A673 (cell line): ENCODE results near the gene PRKCB. TPM values are rescaled to one million over a fixed set of nuclear protein-coding genes. Genes with fewer than 3 reads are reported as not detected.

Experiments used
- BruUV-seq: library from RNA; stranded (reverse); fragments of 400-500 nt; replicated peaks from 2 replicates; lab custom pipeline; 2021; lab: Mats Ljungman, UMichigan
- CTCF ChIA-PET: fragments of 300-600 bp; sonication (Branson Sonifier 250); formaldehyde crosslinking; loops from one replicate; lab custom pipeline; 2022; ENCODE audit warnings: antibody characterized with exemption; lab: Charles Lee
- POLR2A ChIA-PET: fragments of 300-600 bp; sonication (Branson Sonifier 250); formaldehyde crosslinking; loops from one replicate; lab custom pipeline; 2022; ENCODE audit warnings: antibody characterized with exemption; ENCODE audit not compliant: low non-redundant PET; lab: Charles Lee
- DNase-seq: peaks from one replicate; pipeline ENCODE4 v3.0.0-alpha.2; 2015; ENCODE audit warnings: low spot score
- H3K27ac ChIP-seq: fragments of 200-600 bp; sonication (generic); 2 replicates; pipeline ENCODE4 v1.5.1; 2016; ENCODE audit warnings: mixed run types, low read depth, mild to moderate bottlenecking, mixed read lengths, antibody characterized with exemption, low read length; ENCODE audit not compliant: poor library complexity, severe bottlenecking
- H3K27me3 ChIP-seq: fragments of 200-600 bp; sonication (generic); replicated peaks from 2 replicates; pipeline ENCODE4 v1.6.1; 2017; ENCODE audit warnings: mixed run types, low read depth, mild to moderate bottlenecking, mixed read lengths, antibody characterized with exemption, low read length; ENCODE audit not compliant: insufficient read depth, poor library complexity
- H3K36me3 ChIP-seq: fragments of 200-600 bp; sonication (generic); 2 replicates; pipeline ENCODE4 v1.6.1; 2016; ENCODE audit warnings: mixed run types, mild to moderate bottlenecking, mixed read lengths, antibody characterized with exemption, low read length; ENCODE audit not compliant: insufficient read depth, poor library complexity, severe bottlenecking
- H3K4me1 ChIP-seq: fragments of 200-600 bp; sonication (generic); 2 replicates; pipeline ENCODE4 v1.6.1; 2017; ENCODE audit warnings: mixed run types, mild to moderate bottlenecking, mixed read lengths, antibody characterized with exemption, low read length; ENCODE audit not compliant: insufficient read depth, poor library complexity, severe bottlenecking
- H3K4me3 ChIP-seq: fragments of 200-600 bp; sonication (generic); 2 replicates; pipeline ENCODE4 v1.5.1; 2016; ENCODE audit warnings: low read depth, mixed run types, mild to moderate bottlenecking, mixed read lengths, low read length; ENCODE audit not compliant: poor library complexity, severe bottlenecking
- H3K9me3 ChIP-seq: fragments of 200-600 bp; sonication (generic); 2 replicates; pipeline ENCODE4 v1.6.1; 2016; ENCODE audit warnings: mixed run types, low read depth, mild to moderate bottlenecking, mixed read lengths, antibody characterized with exemption, low read length; ENCODE audit not compliant: poor library complexity, severe bottlenecking
- EZH2 ChIP-seq: fragments of 200-600 bp; sonication (generic); IDR thresholded peaks from 2 replicates; pipeline ENCODE4 v1.6.1; 2017; ENCODE audit warnings: borderline replicate concordance, low read depth, mild to moderate bottlenecking, mixed read lengths, antibody characterized with exemption, low read length; ENCODE audit not compliant: poor library complexity, severe bottlenecking
- intact Hi-C: fragments of 100-400 bp; cut with micrococcal nuclease; formaldehyde crosslinking; loops from one replicate; pipeline ENCODE4 v1.10.0; 2022; ENCODE audit not compliant: unreplicated experiment
- total RNA-seq: library from RNA; stranded (reverse); gene quantifications from 2 replicates; pipeline ENCODE4 v1.2.3, GENCODE V29; 2021
- TF ChIP-seq, protein P1 (sequence below): fragments of 300-800, 200-600 bp; sonication (generic); conservative IDR thresholded peaks from 2 replicates; pipeline ENCODE4 v1.5.1; 2017; ENCODE audit warnings: low read depth, mild to moderate bottlenecking, antibody characterized with exemption, low read length, moderate library complexity, mixed read lengths

Gene PRKCB
- total RNA-seq, 1 experiment from 2014 or later, result 171 TPM

DNA sequence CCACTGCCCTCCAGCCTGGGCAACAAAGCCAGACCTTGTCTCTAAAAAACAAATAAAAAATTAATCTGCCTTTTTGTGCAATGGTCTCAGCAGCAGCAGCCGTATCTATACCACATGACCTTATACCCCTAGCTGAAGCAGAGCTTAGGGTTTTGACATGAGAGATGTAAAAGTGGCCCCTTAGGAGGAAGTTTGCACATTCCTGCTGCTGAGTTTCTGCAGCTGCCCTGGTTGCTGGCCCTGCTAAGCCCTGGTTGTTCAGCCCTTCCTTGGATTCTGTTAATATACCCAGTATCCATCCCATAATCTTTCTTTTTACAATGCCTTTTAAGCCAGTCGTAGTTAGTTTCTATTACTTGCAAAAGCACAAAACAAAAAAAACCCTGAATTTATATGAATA lies 33.0 kb upstream of the PRKCB start:
- no peak overlapping the region for H3K4me3 ChIP-seq
- no peak for DNase-seq

DNA sequence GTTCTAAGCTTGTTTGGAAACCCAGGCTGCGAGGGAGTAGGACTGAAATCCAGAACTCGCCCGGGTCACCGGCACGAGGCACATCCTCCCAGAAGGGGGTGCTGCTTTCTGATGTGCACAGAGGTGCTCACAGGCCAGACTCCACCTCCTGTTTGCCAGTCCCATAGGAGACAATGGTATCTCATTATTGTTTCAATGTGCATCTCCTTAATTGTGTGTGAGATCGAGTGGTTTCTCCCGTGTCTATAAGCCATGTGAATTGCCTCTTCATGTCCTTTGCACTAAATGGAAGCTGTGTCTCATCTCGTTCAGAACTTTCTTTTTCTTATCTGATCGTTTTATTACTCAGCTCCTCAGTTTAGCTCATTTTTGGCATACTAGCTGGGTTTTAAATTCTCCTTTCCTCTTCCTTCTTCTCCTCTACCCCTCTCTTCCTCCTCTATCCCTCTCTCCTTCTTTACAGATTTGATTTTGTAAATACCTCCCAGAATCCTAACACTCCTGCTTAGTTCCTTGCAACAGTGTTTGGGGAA lies 32.1 kb upstream of the PRKCB start:
- Histone ChIP-seq H3K27me3 (no peaks in the 10 kb centered on the region), H3K36me3 (no peaks in the 10 kb centered on the region), H3K27ac (peak overlapping the region; percentile 31), H3K4me1 (peaks cover 17% of the 10 kb centered on the region), H3K4me3 (peak overlapping the region; percentile 9), H3K9me3 (no peaks in the 10 kb centered on the region)
- ChIA-PET POLR2A (no interaction called here), CTCF (interaction anchor here (0.6 to 1.8 kb wide), 4 partner anchors 127 to 242 kb away, joined by 3 to 17 read pairs (median 9); no protein-coding TSS in a partner anchor)
- DNase-seq, result peak; percentile 91
- TSS peak; percentile 96 for BruUV-seq
- no peak for TF ChIP-seq EZH2
- TF ChIP-seq, protein P1, sequence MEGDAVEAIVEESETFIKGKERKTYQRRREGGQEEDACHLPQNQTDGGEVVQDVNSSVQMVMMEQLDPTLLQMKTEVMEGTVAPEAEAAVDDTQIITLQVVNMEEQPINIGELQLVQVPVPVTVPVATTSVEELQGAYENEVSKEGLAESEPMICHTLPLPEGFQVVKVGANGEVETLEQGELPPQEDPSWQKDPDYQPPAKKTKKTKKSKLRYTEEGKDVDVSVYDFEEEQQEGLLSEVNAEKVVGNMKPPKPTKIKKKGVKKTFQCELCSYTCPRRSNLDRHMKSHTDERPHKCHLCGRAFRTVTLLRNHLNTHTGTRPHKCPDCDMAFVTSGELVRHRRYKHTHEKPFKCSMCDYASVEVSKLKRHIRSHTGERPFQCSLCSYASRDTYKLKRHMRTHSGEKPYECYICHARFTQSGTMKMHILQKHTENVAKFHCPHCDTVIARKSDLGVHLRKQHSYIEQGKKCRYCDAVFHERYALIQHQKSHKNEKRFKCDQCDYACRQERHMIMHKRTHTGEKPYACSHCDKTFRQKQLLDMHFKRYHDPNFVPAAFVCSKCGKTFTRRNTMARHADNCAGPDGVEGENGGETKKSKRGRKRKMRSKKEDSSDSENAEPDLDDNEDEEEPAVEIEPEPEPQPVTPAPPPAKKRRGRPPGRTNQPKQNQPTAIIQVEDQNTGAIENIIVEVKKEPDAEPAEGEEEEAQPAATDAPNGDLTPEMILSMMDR, result peak; percentile 87
- intact Hi-C loops, result loop anchor here (1.0 to 5.0 kb wide), 3 partner anchors 31 to 233 kb away; partner anchors contain the start of gene PRKCB

More for the DNA sequence above, 33.0 kb upstream of the PRKCB start:
- ChIA-PET POLR2A (interaction anchor here (0.6 kb wide), 1 partner anchor 726 kb away, joined by 8 read pairs; no protein-coding TSS in a partner anchor), CTCF (interaction anchor here (0.7 to 1.8 kb wide), 4 partner anchors 22 to 233 kb away, joined by 3 to 17 read pairs (median 10); no protein-coding TSS in a partner anchor)
- no peaks in the 10 kb centered on the region for H3K27me3 ChIP-seq
- no peak for TF ChIP-seq EZH2
- TF ChIP-seq, protein P1, result no peak
- BruUV-seq, result no TSS peak
- no peaks in the 10 kb centered on the region for H3K9me3 ChIP-seq
- intact Hi-C loops, result loop anchor here (1.0 to 5.0 kb wide), 3 partner anchors 32 to 234 kb away; partner anchors contain the start of gene PRKCB
- peak overlapping the region; percentile 31 for H3K27ac ChIP-seq
- H3K4me1 ChIP-seq, result peaks cover 17% of the 10 kb centered on the region
- H3K36me3 ChIP-seq, result no peaks in the 10 kb centered on the region

DNA sequence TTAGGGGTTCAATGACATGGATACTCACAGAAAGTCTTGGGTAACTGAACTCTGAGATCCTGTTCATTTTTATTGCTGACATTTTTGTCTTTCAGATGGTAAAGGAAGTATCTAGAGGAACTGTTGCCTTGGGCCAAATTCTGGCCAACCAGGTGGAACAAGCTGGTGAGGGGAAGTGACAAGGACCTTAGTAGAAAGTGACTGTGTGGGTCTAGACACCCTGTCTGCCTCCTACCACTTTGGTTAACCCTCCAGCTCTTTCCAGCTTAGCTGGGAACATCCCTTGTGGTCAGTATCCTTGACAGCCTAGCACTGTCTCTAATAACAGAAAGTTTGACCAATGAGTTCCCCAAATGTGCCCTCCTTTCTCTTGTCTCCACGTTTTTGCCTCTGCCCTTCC lies 28.8 kb upstream of the PRKCB start:
- TF ChIP-seq, protein P1, result no peak
- TF ChIP-seq EZH2, result no peak
- Histone ChIP-seq H3K4me1 (peaks cover 17% of the 10 kb centered on the region), H3K27ac (no peak overlapping the region), H3K36me3 (no peaks in the 10 kb centered on the region), H3K4me3 (no peak overlapping the region), H3K27me3 (no peaks in the 10 kb centered on the region), H3K9me3 (no peaks in the 10 kb centered on the region)
- POLR2A ChIA-PET, result no interaction called here
- no TSS peak for BruUV-seq
- DNase-seq, result no peak
- intact Hi-C loops, result no loop called here
- CTCF ChIA-PET, result interaction anchor here (1.6 kb wide), 1 partner anchor 203 kb away, joined by 5 read pairs; no protein-coding TSS in a partner anchor
